Measurements from ENCODE around the gene GNAL. TPM values are rescaled to one million over a fixed set of nuclear protein-coding genes. Genes with fewer than 3 reads are reported as not detected.

GNAL gene
- total RNA-seq, 2 donors from 2014 or later = 0.10 to 0.37 TPM

- Mint-ChIP-seq H3K36me3 (ENCODE audit: low read depth) (no peaks in the 10 kb centered on the region), H3K4me3 (no peak overlapping the region), H3K27me3 (peaks cover 4% of the 10 kb centered on the region), H3K27ac (no peak overlapping the region), H3K4me1 (no peaks in the 10 kb centered on the region)
- H3K9me3 ChIP-seq (ENCODE audit: control insufficient read depth, low read length, poor library complexity, severe bottlenecking) = no peaks in the 10 kb centered on the region
- no peak for ATAC-seq
- DNase-seq = no peak
These were observed 129.6 kb downstream of the GNAL start for GRCh38 chr18:11818486-11819203.

DNA sequence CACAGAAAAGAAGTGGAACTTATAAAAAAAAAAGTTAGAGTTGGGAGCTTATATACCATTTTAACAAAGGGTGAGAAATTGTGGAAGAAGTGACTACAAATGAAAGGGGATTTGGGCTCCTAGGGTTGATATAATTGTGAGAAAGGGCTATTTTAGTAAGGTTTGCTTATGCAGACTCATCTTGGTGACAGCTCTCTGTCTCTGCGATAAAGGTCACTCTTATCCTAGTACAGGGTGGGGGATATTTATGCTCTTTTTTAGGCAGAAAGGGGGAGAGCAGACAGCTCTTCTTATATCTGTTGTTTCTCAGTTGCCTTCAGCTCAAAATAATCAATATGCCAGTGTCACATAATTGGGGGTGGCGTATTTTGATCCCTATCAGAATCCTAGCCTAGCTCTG lies 130.9 kb downstream of the GNAL start:
- Mint-ChIP-seq H3K27ac (no peak overlapping the region), H3K4me1 (no peaks in the 10 kb centered on the region), H3K4me3 (no peak overlapping the region), H3K36me3 (ENCODE audit: low read depth) (no peaks in the 10 kb centered on the region), H3K27me3 (peaks cover 4% of the 10 kb centered on the region)
- no peaks in the 10 kb centered on the region for H3K9me3 ChIP-seq (ENCODE audit: control insufficient read depth, low read length, poor library complexity, severe bottlenecking)
- ATAC-seq (no peak), DNase-seq (no peak)

DNA sequence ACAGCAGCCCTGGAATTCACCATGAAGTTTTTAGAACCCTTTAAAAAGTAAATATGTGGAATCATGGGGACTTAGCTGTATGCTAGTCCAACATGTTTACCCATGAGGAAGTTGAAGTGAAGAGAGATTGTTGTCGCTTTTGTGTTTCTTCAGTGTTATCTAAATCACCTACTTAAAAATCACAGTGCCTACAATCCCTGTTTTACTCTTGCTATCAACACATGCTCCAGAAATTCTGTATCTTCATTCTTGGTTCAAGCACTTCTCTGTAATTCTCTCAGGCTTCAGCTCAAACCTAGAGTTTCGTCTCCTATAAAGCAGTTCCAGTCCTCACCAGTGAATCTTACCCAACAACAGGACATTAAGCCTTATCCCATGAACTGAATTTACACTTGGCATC lies 131.6 kb downstream of the GNAL start:
- DNase-seq = no peak
- Mint-ChIP-seq H3K36me3 (ENCODE audit: low read depth) (no peaks in the 10 kb centered on the region), H3K27me3 (peaks cover 4% of the 10 kb centered on the region), H3K27ac (no peak overlapping the region), H3K4me1 (no peaks in the 10 kb centered on the region), H3K4me3 (no peak overlapping the region)
- no peak for ATAC-seq
- H3K9me3 ChIP-seq (ENCODE audit: control insufficient read depth, low read length, poor library complexity, severe bottlenecking) = no peaks in the 10 kb centered on the region

GRCh38 chr18:11821208-11821607 lies 132.1 kb downstream of the GNAL start:
- peaks cover 4% of the 10 kb centered on the region for H3K27me3 Mint-ChIP-seq
- no peaks in the 10 kb centered on the region for H3K9me3 ChIP-seq (ENCODE audit: control insufficient read depth, low read length, poor library complexity, severe bottlenecking)
- DNase-seq (no peak), ATAC-seq (no peak)
- no peak overlapping the region for H3K4me3 Mint-ChIP-seq
- no peaks in the 10 kb centered on the region for H3K36me3 Mint-ChIP-seq (ENCODE audit: low read depth)
- no peaks in the 10 kb centered on the region for H3K4me1 Mint-ChIP-seq
- no peak overlapping the region for H3K27ac Mint-ChIP-seq

DNA sequence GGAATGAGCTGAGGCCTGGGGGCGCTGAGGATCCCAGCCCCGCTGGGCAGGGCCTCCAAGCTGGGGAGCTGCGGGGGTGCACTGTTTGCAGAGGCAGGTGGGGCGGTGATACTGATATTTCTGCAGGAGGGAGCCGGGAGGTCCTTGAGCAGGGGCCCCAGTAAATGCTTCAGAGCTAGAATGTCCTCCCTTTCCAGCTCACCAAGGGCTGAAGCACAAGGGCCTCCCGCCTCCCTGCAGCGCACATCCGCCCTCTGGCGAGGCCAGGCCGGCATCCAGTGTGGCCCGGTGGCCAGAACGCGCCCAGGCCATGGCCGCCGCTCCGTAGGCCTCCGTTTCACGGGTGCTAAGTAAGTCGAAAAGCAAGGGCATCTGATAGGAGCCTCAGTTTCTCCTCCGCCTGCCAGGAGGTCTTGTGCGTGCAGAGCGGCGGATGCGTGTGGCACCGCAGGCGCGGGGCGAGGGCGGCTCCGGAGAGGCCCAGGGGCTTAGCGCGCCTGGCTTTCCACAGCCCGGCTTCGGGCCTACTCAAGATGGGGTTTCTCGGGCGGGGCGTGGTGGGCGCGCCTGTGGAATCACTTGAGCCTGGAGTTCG lies 132.7 kb downstream of the GNAL start:
- peaks cover 3% of the 10 kb centered on the region for H3K36me3 Mint-ChIP-seq (ENCODE audit: low read depth)
- no peak for ATAC-seq
- DNase-seq = no peak
- H3K4me1 Mint-ChIP-seq = peaks cover 4% of the 10 kb centered on the region
- no peak overlapping the region for H3K4me3 Mint-ChIP-seq
- H3K27me3 Mint-ChIP-seq = peaks cover 10% of the 10 kb centered on the region
- H3K27ac Mint-ChIP-seq = no peak overlapping the region
- H3K9me3 ChIP-seq (ENCODE audit: control insufficient read depth, low read length, poor library complexity, severe bottlenecking) = no peaks in the 10 kb centered on the region

GRCh38 chr18:11823545-11823944 lies 134.5 kb downstream of the GNAL start:
- Mint-ChIP-seq H3K36me3 (ENCODE audit: low read depth) (peaks cover 3% of the 10 kb centered on the region), H3K4me1 (peaks cover 4% of the 10 kb centered on the region), H3K27ac (no peak overlapping the region), H3K27me3 (peaks cover 7% of the 10 kb centered on the region), H3K4me3 (no peak overlapping the region)
- H3K9me3 ChIP-seq (ENCODE audit: control insufficient read depth, low read length, poor library complexity, severe bottlenecking) = no peaks in the 10 kb centered on the region
- no peak for DNase-seq
- ATAC-seq = no peak

DNA sequence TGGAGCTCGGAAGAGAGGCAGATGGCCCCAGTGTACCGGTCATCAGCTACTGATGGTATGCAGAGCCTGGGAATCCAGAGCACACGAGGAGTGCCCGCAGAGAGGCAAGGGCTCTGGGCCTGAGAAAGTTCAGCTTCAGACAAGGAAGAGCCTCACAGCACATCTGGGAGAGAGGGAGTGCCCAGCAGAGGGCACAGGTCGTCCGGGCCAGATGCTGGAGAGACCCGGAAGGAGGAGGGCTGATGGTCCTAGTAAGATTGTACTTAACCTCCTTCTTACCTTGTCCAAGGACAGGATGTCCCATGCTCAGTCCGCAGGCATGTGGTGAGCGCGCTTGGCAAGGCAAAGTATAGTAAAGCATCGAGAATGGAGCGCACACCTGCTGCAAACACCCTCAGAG lies 137.8 kb downstream of the GNAL start:
- H3K9me3 ChIP-seq (ENCODE audit: control insufficient read depth, low read length, poor library complexity, severe bottlenecking) = no peaks in the 10 kb centered on the region
- Mint-ChIP-seq H3K27me3 (peaks cover 7% of the 10 kb centered on the region), H3K27ac (no peak overlapping the region), H3K36me3 (ENCODE audit: low read depth) (peaks cover 3% of the 10 kb centered on the region), H3K4me1 (peaks cover 4% of the 10 kb centered on the region), H3K4me3 (no peak overlapping the region)
- ATAC-seq (no peak), DNase-seq (no peak)

- H3K4me1 Mint-ChIP-seq = peaks cover 4% of the 10 kb centered on the region
- DNase-seq (no peak), ATAC-seq (no peak)
- no peak overlapping the region for H3K27ac Mint-ChIP-seq
- peaks cover 7% of the 10 kb centered on the region for H3K27me3 Mint-ChIP-seq
- peaks cover 3% of the 10 kb centered on the region for H3K36me3 Mint-ChIP-seq (ENCODE audit: low read depth)
- no peak overlapping the region for H3K4me3 Mint-ChIP-seq
- no peaks in the 10 kb centered on the region for H3K9me3 ChIP-seq (ENCODE audit: control insufficient read depth, low read length, poor library complexity, severe bottlenecking)
These were observed 139.8 kb downstream of the GNAL start for GRCh38 chr18:11828786-11829432.

DNA sequence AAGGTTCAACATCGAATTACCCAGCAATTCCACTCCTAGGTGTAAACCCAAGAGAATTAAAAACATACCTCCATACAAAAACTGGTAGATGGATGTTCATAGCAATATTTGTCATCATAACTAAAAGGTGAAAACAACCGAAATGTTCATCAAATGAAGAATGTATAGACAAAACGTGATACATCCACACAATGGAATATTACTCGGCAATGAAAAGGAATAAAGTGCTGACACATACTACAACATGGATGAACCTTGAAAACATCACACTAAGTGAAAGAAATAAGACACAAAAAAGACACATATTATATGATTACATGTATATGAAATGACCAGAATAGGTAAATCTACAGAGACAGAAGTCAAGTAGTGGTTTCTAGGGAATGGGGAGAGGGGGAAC lies 141.5 kb downstream of the GNAL start:
- DNase-seq = no peak
- Mint-ChIP-seq H3K36me3 (ENCODE audit: low read depth) (peaks cover 3% of the 10 kb centered on the region), H3K4me3 (no peak overlapping the region), H3K27ac (no peak overlapping the region), H3K27me3 (peaks cover 7% of the 10 kb centered on the region), H3K4me1 (peaks cover 4% of the 10 kb centered on the region)
- no peak for ATAC-seq
- H3K9me3 ChIP-seq (ENCODE audit: control insufficient read depth, low read length, poor library complexity, severe bottlenecking) = no peaks in the 10 kb centered on the region

DNA sequence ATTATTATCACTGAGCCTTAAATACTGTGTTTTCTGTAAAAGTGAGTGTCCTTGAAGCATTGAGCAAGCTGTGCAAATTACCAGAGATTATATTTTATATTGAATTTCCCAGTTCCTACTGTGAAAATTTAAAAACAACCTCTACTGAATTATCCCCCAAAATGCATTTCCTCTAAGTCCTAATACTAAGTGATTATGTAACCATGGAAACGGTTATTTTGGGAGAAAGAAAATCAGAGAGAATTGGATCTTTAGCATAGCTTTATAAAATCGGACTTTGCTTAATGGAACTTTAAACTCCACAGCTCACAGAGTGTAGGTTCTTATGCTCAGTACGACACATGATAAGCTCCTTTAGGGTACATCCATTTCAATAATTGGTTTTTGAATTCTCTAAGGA lies 142.9 kb downstream of the GNAL start:
- Mint-ChIP-seq H3K4me1 (no peaks in the 10 kb centered on the region), H3K27ac (no peak overlapping the region), H3K4me3 (no peak overlapping the region), H3K27me3 (no peaks in the 10 kb centered on the region), H3K36me3 (ENCODE audit: low read depth) (no peaks in the 10 kb centered on the region)
- no peaks in the 10 kb centered on the region for H3K9me3 ChIP-seq (ENCODE audit: control insufficient read depth, low read length, poor library complexity, severe bottlenecking)
- DNase-seq (no peak), ATAC-seq (no peak)

- ATAC-seq (no peak), DNase-seq (no peak)
- Mint-ChIP-seq H3K27me3 (peaks cover 4% of the 10 kb centered on the region), H3K4me3 (no peak overlapping the region), H3K4me1 (no peaks in the 10 kb centered on the region), H3K27ac (no peak overlapping the region), H3K36me3 (ENCODE audit: low read depth) (no peaks in the 10 kb centered on the region)
- H3K9me3 ChIP-seq (ENCODE audit: control insufficient read depth, low read length, poor library complexity, severe bottlenecking) = no peaks in the 10 kb centered on the region
These were observed 145.7 kb downstream of the GNAL start for GRCh38 chr18:11834772-11835171.

DNA sequence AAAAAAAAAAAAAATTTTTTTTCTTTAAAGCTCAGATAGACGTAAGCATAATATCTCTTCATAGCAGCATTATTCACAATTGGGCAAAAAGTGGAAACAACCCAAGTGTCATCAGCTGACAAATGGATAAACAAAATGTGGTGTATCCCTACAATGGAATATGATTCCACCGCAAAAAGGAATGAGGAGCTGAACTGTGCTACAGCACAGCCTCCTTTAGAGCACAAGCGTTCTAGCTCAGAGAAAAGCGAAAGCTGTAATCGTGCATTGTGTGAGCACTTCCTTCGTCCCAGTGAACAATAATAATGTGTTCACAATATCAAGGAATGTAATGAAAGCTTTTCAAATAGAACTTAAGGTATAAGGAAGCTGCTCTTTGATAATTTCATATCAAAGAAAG lies 150.5 kb downstream of the GNAL start:
- ATAC-seq (no peak), DNase-seq (no peak)
- Mint-ChIP-seq H3K4me1 (no peaks in the 10 kb centered on the region), H3K36me3 (ENCODE audit: low read depth) (no peaks in the 10 kb centered on the region), H3K4me3 (no peak overlapping the region), H3K27ac (no peak overlapping the region), H3K27me3 (peaks cover 4% of the 10 kb centered on the region)
- no peaks in the 10 kb centered on the region for H3K9me3 ChIP-seq (ENCODE audit: control insufficient read depth, low read length, poor library complexity, severe bottlenecking)

DNA sequence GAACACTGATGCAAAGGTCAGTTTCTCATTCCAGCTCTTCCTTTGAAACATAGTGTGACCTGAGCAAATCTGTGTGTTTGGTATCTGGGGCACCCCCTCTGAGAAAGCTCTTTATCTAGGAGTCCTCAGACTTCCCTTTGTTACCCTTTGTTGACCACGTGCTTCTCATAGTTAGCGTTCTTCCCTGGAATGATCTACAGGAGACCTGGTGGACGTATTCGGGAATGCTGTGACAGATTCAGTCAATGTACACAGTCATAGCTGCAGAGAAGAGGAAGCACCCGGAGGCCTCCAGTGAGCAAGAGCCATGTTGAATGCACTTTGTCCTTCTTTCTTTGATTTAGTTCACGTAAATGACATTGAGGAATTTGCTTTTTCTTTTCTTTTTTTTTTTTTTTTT lies 151.4 kb downstream of the GNAL start:
- DNase-seq = no peak
- no peaks in the 10 kb centered on the region for H3K9me3 ChIP-seq (ENCODE audit: control insufficient read depth, low read length, poor library complexity, severe bottlenecking)
- Mint-ChIP-seq H3K4me1 (no peaks in the 10 kb centered on the region), H3K36me3 (ENCODE audit: low read depth) (no peaks in the 10 kb centered on the region), H3K27me3 (peaks cover 4% of the 10 kb centered on the region), H3K4me3 (no peak overlapping the region), H3K27ac (no peak overlapping the region)
- no peak for ATAC-seq

GRCh38 chr18:11842562-11842961 lies 153.5 kb downstream of the GNAL start:
- H3K9me3 ChIP-seq (ENCODE audit: control insufficient read depth, low read length, poor library complexity, severe bottlenecking) = no peaks in the 10 kb centered on the region

More at GRCh38 chr18:11842562-11842961, 153.5 kb downstream of the GNAL start:
- Mint-ChIP-seq H3K27me3 (peaks cover 4% of the 10 kb centered on the region), H3K27ac (no peak overlapping the region), H3K4me1 (peaks cover 2% of the 10 kb centered on the region), H3K36me3 (ENCODE audit: low read depth) (no peaks in the 10 kb centered on the region), H3K4me3 (no peak overlapping the region)
- DNase-seq (no peak), ATAC-seq (no peak)

Measured in T-helper 17 cell (primary cell).